Stimulated activated CD8-positive, alpha-beta memory T cell treated with anti-CD3 and anti-CD28 coated beads, Interleukin-4, amount 100 ng/mL, for 48 hours (primary cell): ENCODE measurements around the gene RBM34.
A peak's percentile ranks its signal among the peaks of the same experiment; 100 is the strongest.

ENCODE experiments used
- DNase-seq: peaks from one replicate; pipeline ENCODE4 v3.0.0-alpha.2; 2020

Gene RBM34

GRCh38 chr1:235152235-235152634, 8.8 kb downstream of the RBM34 start:
- DNase-seq = no peak

GRCh38 chr1:235151033-235151432, 10.0 kb downstream of the RBM34 start:
- no peak for DNase-seq

- DNase-seq = no peak
Observed at GRCh38 chr1:235149824-235150223, 11.2 kb downstream of the RBM34 start.

GRCh38 chr1:235147269-235147668, 13.8 kb downstream of the RBM34 start:
- no peak for DNase-seq

- no peak for DNase-seq
Observed at GRCh38 chr1:235145639-235146038, 15.4 kb downstream of the RBM34 start.

GRCh38 chr1:235142991-235143390, 18.1 kb downstream of the RBM34 start:
- DNase-seq = no peak

GRCh38 chr1:235139315-235139714, 21.7 kb downstream of the RBM34 start:
- no peak for DNase-seq

GRCh38 chr1:235138821-235139220, 22.2 kb downstream of the RBM34 start:
- peak; percentile 51 for DNase-seq

- DNase-seq = no peak
Observed at GRCh38 chr1:235136111-235136510, 24.9 kb downstream of the RBM34 start.

- DNase-seq = no peak
Observed at GRCh38 chr1:235134171-235134570, 26.9 kb downstream of the RBM34 start.

GRCh38 chr1:235133086-235133485, 28.0 kb downstream of the RBM34 start:
- DNase-seq = no peak

GRCh38 chr1:235131961-235132360, 29.1 kb downstream of the RBM34 start:
- DNase-seq = no peak

GRCh38 chr1:235130766-235131270, 30.2 kb downstream of the RBM34 start:
- DNase-seq = no peak

GRCh38 chr1:235129774-235130570, 31.1 kb downstream of the RBM34 start:
- DNase-seq = no peak

- peak; percentile 94 for DNase-seq
Observed at GRCh38 chr1:235128456-235129328, 32.4 kb downstream of the RBM34 start, which contains the start of gene TOMM20. TOMM20 (minus strand) TSS chr1:235128837; CDS start chr1:235128715, 122 bp downstream.

GRCh38 chr1:235127732-235128455, 33.2 kb downstream of the RBM34 start:
- peak; percentile 40 for DNase-seq

- DNase-seq = no peak
Observed at GRCh38 chr1:235127203-235127602, 33.8 kb downstream of the RBM34 start.

GRCh38 chr1:235124665-235125064, 36.4 kb downstream of the RBM34 start:
- no peak for DNase-seq

GRCh38 chr1:235124111-235124510, 36.9 kb downstream of the RBM34 start:
- DNase-seq = no peak

- no peak for DNase-seq
Observed at GRCh38 chr1:235122348-235122747, 38.7 kb downstream of the RBM34 start.

- DNase-seq = no peak
Observed at GRCh38 chr1:235113183-235113917, 47.7 kb downstream of the RBM34 start.
